Activated CD8-positive, alpha-beta memory T cell treated with anti-CD3 and anti-CD28 coated beads for 4 hours (primary cell): Measurements from ENCODE around the gene RINT1.
"Not testable (repeated sequence)": the region's sequence is repeated elsewhere in the genome, so short reads cannot be mapped to it uniquely, and the experiment has no call there.

Source experiments
- DNase-seq, 2 donors: peaks; one replicate each; pipeline ENCODE4 v3.0.0-alpha.2; 2020; ENCODE audit warnings: low read depth in 2 of 2

The RINT1 gene

DNA sequence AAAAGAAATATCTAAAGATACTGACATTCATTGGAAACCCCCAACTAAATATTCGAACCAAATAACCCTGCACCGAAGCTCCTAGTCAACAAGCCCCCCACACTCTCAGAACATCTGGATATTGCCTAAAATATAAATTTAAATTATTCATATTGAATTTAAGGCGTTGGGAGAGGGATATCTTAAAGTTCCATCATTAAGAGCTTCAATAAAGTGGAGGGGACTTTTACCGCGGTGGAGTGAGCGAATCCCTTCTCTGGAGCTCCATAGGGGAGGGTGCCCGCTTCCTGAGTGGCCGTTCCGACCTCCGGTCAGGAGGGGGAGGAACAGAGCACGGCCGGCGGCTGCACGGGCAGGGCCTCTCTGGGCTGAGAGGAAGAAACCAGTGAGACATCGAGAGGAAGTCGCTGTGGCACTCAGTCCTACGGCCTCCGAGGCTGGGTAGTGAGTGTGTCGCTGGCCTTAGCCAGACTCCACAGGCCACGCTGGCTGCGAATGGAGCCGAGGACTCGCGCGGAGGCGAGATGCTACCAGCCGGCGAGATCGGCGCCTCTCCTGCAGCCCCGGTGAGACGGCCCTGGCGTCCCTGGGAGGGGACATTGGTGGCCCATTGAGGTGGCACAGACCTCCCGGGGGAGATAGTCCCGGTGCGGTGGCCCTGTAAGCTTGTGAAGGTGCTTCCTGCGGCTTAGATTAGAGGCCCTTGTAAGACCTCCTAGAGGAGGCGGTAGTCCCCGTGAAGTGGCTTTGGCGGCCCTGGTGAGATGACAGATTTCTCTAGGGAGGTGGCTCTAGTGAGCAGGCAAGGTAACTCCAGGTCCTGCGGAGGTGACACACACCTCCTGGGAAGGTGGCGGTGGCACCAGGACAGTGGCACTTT, at the start of gene RINT1:
TSS of gene RINT1 (plus strand) at position 410 of the 880 bp plus-strand sequence. CDS start at position 525, 115 bp downstream.
- peak; percentile 76 to 78 for DNase-seq

DNA sequence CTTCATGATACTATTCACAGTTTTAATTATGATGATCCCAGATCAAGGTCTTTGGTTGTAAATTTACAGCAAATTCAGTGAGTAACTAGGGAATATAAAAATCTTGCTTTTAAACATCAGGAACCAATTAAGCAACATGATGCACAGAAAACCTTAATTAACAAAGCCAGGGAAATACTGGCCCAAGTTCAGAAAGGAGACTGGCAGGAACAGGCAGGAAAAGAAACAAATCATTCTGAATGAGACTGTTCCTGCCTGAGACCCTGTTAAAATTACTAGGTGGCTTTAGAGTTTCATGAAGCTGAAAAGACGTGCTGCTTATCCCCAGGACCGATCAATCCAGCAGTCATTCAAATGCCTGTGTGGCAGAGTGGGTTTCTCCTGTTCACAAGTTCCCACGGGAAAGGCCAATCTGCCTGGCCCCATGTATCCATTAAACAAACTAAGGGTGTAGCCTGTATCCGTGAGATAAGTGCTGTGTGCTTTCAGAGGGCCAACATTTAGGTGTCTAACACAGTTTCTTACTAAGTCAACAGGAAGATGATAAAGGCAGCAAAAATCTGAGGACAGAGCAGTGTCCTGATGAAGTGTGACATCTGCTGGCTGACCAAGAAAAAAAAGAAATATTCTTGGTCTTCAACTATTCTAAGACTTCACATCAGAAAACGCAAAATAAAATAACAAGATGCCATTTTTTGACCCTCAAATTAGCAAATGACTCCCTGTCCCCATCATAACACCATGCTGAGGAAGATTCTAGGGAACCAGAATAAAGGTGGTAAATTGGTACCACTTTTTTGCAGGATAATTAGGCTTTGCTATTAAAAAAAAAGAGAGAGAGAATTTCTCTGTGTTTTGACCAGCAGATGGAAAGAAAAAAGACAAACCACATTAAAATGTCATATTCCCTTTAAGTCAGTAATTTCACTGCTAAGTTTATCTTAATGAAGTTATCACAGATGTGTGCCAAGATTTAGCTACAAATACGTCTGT, 44.1 kb upstream of the RINT1 start:
- no peak for DNase-seq

DNA sequence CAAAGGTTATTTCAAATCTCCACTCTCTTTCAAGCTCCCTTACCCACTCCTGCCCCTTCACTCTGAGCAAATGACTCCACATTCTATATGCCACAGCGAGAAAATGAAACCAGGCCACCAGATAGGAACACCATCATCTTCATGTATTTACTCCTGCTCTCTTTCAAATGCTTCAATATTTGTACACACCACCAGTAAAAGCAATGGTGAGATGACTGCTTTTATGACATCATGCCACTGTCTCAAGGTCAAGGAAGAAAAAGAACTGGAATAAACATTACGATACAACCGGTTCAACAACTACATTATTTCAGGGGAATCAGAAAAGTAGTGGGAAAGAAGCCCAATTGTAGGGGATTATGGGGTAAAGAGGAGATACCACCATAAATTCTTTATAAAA, 42.6 kb upstream of the RINT1 start:
- no peak for DNase-seq

DNA sequence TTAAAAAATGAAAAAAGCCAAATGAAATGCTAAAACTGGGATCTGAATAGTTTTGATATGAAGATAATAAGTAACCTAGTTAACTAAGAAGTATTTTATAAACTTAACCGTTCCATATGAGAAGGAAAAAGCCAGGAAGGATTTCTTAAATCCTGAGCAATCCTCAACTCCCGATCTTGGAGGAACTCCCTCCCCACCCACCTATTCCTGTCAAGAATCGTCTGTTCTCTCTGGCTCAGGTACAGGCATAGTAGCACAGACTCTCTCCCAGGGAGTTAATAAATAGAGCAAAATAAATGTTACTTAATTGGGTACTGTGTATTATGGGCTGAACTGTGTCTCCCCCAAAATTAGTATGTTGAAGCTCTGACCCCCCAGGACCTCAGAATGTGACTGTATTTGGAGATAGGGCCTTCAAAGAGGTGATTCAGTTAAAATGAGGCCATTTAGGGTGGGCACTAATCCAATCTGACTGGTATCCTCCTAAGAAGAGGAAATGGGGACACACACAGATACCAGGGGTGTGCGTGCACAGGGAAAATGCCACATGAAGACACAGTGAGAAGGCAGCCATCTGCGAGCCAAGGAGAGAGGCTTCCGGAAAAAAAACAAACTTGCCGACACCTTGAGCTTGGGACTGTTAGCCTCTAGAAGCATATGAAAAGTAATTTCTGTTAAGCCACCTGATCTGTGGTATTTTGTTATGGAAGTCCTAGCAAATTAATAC, 38.6 kb upstream of the RINT1 start:
- DNase-seq, result no peak

DNA sequence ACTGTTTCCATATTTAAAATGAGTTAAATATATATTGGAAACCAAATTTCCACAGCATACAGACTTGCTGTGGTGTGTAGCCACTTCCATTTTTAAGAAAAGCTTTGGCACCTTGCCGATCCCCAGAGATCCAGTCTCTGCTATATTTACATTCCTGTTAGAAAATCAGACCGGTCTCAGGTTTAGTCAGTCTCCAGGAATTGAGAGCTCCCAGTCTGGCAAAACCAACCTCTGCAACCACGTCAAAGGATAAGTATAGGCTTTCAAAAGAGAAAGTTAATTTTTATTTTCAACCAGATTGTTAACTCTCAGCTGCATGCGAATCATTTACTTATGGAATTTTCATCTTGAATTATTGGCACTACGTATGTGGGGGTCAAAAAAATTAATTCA, 38.1 kb upstream of the RINT1 start:
- DNase-seq, result no peak

DNA sequence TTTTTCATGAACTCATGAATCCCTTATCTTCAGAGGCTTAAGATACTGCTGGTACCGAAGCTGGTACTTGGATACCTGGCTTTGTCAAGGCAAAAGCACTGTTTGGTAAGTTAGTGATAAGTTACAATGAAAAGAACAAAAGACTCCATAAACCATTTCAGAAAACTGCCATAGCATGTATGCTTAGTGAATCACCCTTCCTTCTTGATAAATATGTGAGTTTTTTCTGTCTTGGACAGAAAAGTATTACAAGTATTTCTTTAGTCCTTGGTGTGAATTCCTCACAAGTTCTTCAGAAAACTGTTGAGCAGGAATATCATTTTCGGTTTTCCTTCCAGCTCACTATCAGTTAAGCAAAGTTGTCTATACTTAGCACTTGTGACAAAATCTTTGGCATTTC, 35.5 kb upstream of the RINT1 start:
- no peak for DNase-seq

DNA sequence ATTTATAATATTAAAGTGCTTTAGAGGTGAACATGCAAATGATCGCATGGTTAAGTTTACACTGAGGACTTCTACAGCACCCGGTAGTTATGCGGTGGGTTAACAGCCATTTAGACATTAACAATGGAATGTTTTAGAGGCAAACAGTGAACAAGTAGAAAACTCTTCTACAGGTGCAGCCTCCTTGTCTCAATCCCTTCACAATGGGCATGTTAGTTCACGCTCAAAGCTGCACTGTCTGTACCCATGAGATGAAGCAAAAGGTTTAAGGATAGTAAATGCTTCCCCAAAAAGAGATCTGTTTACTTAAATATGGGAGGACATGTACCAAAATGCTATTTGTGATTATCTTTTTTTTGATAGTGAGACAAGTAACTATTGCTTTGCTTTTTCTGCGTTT, 35.0 kb upstream of the RINT1 start:
- no peak for DNase-seq

DNA sequence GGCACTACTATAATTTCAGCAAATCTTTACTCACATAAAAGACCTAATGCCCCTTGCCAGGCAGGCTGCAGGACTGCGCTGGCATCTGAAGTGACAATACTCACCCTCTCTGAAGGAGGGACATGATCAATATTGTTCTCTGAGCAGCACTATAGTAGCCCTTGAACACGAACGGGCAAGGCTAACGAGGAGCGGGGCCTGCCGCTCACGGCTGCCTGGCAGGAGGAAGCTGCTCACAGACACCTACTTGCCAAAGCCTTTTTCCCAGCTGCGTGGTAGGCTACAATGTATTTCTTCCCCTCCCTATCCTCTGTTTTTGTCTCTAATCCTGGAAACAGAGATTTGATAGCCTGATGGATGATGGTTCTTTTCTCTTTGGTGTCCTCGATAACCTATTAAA, 29.8 kb upstream of the RINT1 start:
- DNase-seq, result no peak

DNA sequence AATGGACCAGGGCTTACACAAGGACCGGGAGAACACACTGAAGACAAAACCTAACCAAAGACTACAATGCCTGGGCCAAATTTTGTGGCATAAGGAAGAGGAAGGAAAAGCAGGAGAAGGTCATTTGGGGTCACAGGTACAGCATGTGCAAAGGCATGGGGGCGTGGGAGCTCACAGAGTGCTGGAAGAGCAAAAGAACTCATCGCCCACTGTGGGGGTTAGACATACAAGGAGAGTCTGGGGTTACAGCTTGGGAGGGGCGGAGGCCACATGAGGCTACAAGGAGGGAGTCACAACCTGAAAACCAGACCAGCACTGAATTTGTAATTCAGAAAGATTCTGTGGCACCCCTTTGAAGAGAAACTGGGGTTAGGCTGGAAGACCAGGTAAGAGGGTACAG, 19.6 kb upstream of the RINT1 start:
- no peak for DNase-seq

DNA sequence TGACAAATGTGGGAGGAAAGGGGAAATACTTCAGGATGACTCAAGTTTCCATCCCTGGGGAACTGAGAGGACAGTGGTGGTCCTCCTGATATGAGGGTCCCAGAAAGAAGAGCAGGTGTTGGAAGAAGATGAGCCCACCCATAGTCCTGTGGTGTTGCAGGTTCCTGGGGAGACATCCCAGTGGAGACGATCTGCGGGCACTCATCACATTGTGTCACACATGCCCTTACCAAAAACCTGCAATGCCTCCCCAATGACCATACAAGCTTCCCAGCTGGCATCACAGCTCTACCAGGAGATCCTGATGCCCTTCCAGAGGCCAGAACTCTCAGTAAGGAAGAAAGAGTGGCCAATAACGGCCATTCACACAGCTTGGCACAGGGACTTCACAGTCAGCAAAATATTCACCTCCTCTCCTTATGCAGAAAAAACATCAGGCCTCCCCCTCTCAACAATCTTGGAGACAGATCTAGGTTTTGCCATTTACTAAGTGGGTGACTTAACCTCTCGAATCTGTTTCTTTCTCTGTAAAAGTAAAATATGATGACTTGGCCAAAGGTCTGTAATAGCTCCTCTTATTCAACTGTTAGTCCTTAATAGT, 19.0 kb upstream of the RINT1 start:
- DNase-seq, result no peak

DNA sequence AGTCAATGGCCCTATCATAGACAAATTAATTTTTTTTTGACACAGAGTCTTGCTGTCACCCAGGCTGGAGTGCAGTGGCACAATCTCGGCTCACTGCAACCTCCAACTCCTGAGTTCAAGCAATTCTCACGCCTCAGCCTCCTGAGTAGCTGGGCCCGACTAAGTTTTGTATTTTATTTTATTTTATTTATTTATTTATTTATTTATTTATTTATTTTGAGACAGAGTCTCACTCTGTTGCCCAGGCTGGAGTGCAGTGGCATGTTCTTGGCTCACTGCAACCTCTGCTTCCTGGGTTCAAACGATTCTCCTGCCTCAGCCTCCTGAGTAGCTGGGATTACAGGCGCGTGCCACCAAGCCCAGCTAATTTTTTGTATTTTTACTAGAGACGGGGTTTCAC, 16.4 kb upstream of the RINT1 start:
- DNase-seq, result not testable (repeated sequence)

DNA sequence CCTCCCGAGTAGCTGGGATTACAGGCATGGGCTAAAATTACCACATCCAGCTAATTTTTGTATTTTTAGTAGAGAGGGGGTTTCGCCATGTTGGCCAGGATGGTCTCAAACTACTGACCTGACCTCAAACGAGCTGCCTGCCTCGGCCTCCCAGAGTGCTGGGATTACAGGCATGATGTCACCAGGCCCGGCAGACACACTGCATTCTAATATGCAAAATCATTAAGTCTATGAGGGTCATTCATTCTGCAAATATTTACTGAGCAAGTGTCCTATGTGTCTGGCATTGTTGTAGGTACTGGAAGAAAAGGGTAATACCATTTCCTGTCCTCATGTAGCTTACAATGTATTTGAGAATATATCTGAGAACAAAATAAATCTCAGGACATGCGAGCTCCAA, 12.6 kb upstream of the RINT1 start:
- DNase-seq, result no peak

DNA sequence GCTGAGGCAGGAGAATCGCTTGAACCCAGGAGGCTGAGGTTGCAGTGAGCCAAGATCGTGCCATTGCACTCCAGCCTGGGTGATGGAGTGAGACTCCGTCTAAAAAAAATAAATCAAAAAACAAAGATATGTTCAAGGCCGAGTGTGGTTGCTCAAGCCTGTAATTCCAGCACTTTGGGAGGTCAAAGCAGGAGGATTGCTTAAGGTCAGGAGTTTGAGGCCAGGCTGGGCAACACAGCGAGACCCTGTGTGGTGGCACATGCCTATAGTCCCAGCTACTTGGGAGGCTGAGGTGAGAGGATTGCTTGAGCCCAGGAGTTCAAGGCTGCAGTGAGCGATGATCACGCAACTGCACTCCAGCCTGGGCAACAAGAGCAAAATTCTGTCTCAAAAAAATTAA, 11.4 kb upstream of the RINT1 start:
- not testable (repeated sequence) for DNase-seq

DNA sequence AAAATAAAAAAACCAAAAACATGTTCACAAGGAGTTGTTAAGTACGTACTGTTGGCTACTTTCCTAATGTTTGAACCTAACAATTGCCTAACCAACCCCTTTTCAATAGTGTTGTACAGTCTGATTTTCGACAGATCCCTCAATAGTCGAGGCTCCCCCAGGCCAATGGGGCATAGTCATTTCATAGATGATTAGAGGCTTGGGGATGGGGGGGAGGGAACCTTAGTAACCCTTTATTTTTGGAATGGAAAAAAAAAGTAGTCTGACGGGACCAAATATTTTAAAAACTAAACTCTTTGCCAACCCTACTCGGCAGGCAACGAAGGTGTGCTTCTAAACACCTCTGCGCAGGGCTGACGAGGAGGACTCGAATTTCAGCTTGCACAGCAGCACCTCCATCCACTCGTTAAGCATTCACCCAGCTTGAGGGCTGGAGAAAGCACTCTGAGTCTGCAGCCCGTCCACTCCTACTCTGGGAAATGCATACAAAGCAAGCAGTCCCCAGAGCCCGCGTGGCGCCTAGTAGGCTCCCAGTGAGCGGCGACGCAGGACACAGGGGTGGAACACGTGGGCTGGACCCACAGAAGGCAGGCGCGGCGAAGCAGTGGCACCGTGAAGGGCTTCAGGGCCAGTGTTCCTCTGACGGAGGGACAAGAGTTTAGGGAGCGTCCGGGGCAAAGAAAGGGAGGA, 10.8 kb upstream of the RINT1 start:
- DNase-seq, result peak; percentile 23 to 27

DNA sequence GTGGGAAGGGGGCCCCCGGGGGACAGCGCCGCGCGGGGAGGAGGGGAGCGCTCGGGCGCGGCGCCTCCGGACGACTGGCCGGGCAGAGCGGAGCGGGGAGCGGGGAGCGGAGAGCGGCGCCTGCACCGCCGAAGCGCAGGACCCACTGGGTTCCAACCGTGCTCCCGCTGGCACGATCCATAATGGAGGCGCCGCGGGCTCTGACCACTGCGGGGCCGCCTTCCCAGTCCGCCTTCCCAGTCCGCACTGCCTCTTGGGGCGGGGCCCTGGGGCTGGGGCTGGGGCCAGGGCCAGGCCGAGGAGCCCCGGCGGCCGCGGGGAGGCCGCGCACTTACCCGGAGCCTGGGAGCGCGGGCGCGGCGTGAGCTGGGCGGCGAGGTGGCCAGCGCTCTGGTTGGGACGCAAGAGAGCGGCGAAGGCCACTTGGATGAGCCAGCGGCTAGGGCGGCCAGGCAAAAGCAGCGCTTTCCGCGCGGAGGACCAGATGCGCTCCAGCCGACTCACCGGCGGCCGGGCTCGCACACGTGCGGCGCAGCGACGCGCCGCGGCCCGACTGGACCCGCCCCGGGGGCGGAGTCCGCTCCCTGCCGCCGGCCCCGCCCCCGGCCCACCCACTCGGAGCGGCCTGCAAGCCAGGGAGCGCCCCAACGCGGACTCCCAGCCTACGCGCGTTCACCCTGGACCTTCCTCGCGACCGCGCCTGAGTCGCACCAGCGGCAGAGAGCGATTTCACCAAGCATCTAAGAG, 10.1 kb upstream of the RINT1 start, which contains the start of gene PUS7:
TSS of gene PUS7 (minus strand) at position 555 of the 747 bp plus-strand sequence. CDS start 13,759 bp downstream, outside the sequence.
- peak; percentile 60 to 69 for DNase-seq

DNA sequence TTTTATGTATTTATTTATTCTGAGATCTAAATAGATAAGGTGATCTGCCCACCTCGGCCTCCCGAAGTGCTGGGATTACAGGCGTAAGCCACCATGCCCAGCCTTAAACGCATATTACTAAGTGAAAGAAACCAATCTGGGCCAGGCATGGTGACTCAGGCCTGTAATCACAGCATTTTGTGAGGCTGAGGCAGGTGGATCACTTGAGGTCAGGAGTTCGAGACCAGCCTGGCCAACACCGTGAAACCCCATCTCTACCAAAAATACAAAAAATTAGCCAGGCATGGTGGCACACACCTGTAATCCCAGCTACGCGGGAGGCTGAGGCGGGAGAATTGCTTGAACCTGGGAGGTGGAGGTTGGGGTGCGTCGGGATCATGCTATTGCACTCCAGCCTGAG, 7.6 kb upstream of the RINT1 start:
- DNase-seq, result not testable (repeated sequence)

DNA sequence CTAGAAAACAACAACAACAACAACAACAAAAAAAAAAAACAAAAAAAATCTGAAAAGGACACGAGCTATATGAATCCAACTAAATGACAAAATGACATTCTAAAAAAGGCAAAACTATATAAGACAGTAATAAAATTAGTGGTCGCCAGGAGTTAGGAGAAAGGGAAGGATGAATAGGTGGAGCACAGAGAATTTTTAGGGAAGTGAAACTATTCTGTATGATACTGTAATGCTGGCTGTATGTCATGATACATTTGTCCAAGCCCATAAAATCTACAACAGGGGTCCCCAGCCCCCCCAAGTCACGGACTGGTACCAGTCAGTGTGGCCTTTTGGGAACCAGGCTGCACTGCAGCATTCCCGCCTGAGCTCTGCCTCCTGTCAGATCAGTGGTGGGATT, 7.2 kb upstream of the RINT1 start:
- DNase-seq, result no peak

DNA sequence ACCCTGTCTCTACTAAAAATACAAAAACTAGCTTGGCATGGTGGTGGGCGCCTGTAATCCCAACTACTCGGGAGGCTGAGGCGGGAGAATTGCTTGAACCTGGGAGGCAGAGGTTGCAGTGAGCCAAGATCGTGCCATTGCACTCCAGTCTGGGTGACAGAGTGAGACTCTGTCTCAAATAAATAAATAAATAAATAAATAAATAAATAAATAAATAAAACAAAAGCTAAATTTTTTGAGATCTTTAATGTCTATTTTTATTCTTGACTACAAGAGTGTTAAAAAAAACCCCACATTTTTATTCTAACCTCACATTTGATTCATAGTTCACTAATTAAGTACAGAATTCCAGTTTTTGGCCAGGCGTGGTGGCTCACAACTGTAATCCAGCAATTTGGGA, 4.3 kb upstream of the RINT1 start:
- DNase-seq, result not testable (repeated sequence)

DNA sequence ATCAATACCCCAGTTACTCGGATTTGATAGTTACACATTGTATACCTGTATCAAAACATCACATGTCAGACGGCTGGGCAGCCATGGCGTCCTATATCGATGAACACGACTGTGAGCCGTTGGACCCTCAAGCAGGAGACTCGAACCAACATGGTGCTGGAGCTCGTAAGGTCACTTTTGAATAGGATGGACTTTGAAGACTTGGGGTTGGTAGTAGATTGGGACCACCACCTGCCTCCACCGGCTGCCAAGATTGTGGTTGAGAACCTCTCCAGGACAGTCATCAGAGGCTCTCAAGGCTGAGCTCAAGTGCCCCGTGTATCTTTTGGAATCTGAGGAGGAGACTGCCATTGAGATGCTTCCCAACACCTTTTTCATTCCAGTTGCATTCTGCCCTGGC, 1.9 kb upstream of the RINT1 start:
- DNase-seq, result no peak

DNA sequence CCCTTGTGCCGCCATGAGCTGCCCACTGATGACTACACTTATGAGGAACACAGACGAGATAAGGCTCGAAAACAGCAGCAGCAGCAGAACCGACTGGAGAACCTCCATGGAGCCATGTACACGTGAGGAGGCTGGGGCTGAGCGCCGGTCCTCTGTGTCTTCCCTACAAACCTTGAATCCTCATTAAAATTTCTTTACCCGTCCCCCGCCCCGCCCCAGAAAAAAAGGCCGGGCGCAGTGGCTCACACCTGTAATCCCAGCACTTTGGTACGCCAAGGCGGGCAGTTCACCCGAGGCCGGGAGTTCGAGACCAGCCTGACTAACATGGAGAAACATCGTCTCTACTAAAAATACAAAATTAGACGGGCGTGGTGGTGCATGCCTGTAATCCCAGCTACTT, 1.5 kb upstream of the RINT1 start:
- DNase-seq, result no peak
